GM10266 (cell line): Measurements from ENCODE around the gene PNMT.
"Not testable (repeated sequence)": the region's sequence is repeated elsewhere in the genome, so short reads cannot be mapped to it uniquely, and the experiment has no call there.

Source experiments
- DNase-seq: peaks from one replicate; pipeline ENCODE4 v3.0.0; 2012; ENCODE audit errors: extremely low spot score
- CTCF ChIP-seq: IDR thresholded peaks from 2 replicates; pipeline ENCODE4 v1.5.1; 2012; ENCODE audit warnings: mild to moderate bottlenecking, low read depth; ENCODE audit not compliant: control insufficient read depth, insufficient read depth; ENCODE audit errors: missing control alignments

PNMT gene

GRCh38 chr17:39688945-39689344 is 20.7 kb downstream of the PNMT start:
- no peak for TF ChIP-seq CTCF

GRCh38 chr17:39694593-39694992 is 26.3 kb downstream of the PNMT start:
- no peak for DNase-seq
- TF ChIP-seq CTCF: no peak

More at GRCh38 chr17:39688945-39689344, 20.7 kb downstream of the PNMT start:
- DNase-seq: no peak

- no peak for DNase-seq
- no peak for TF ChIP-seq CTCF
Observed at GRCh38 chr17:39695089-39695474, 26.8 kb downstream of the PNMT start.

GRCh38 chr17:39696731-39697130 is 28.5 kb downstream of the PNMT start:
- TF ChIP-seq CTCF: no peak
- DNase-seq: no peak

- DNase-seq: no peak
- no peak for TF ChIP-seq CTCF
Observed at GRCh38 chr17:39697961-39698360, 29.7 kb downstream of the PNMT start.

GRCh38 chr17:39699157-39699817 is 31.0 kb downstream of the PNMT start:
- not testable (repeated sequence) for DNase-seq

GRCh38 chr17:39699818-39700147 is 31.5 kb downstream of the PNMT start, which contains the start of gene ERBB2:
Gene ERBB2 (plus strand): TSS chr17:39700064. CDS start chr17:39700239, 175 bp downstream.
- no peak for DNase-seq
- no peak for TF ChIP-seq CTCF
